ENCODE data around the gene SLC26A11.
"Not testable (repeated sequence)": the region's sequence is repeated elsewhere in the genome, so short reads cannot be mapped to it uniquely, and the experiment has no call there.

- not testable (repeated sequence) for TF ChIP-seq POLR2A (IDR thresholded peaks at IDR 0.05; ENCODE audit: insufficient read depth in 1 of 2, low read depth in 2 of 2, low read length in 2 of 2); WIZ (CRISPR knock-in tag; IDR thresholded peaks at IDR 0.05); NCOR1 (IDR thresholded peaks at IDR 0.05; ENCODE audit: borderline replicate concordance, low read length); ZNF513 (CRISPR knock-in tag; conservative IDR thresholded peaks at IDR 0.05); GTF2F1 (IDR thresholded peaks at IDR 0.05; ENCODE audit: low read length); ZNF331 (CRISPR knock-in tag; IDR thresholded peaks at IDR 0.05); ZNF343 (CRISPR knock-in tag; IDR thresholded peaks at IDR 0.05)
Measured at GRCh38 chr17:80299350-80300100, 79.3 kb downstream of the SLC26A11 start.

Data from HepG2 (cell line).